Posterior cingulate gyrus (tissue), 11 donors: ENCODE data around the gene ERI3.

ENCODE experiments used
- DNase-seq, 10 donors: peaks; one replicate each; pipeline versions ENCODE4 v3.0.0 to v3.0.0-alpha.2; 2020 to 2021; ENCODE audit warnings: mixed read lengths in 3 of 10
- intact Hi-C: fragments of 100-400 bp; cut with DNase I; formaldehyde crosslinking; loops from one replicate; pipeline ENCODE4 v1.15.1; 2023

The ERI3 gene

DNA sequence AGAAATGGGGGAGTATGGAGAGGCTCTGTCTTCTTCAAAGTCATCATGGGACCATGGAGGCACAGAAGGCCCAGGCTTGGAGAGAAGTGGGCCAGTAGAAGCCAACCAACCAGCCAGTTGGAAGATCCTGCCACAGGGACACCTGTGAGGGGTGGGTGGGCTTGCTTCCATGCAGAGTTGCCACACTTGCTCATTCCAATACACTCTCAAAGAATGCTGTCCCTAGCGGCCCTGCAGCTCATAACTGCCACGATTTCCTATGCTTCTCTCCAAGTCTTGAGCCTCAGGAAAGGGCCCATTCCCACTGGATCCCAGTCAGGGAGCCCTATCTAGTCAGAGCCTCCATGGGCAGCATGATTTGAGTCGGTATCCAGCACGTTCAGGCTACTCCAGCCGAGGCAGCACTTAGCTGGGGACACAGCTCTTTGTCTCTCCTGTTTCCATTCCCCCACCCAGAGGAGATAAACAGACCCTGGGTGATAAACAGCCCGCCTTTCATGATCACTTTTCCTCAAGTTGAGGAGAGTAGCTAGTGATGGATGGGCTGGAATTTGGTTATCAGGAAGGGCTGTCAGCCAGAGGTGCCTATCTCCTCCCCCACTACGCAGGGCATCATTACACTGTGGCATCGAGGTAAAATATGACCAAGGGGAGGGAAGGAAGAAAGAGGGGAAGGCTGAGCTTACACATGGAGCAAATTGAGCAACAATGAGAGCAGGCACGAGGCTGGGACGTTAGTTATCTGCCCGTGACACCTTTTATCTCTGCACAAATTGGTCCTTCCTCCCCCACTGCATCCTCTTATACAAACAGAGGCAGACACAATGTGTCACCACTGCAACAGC lies 64.6 kb downstream of the ERI3 start:
- peak in 1 of 10 donors; percentile 71 for DNase-seq
- intact Hi-C loops = no loop called here

DNA sequence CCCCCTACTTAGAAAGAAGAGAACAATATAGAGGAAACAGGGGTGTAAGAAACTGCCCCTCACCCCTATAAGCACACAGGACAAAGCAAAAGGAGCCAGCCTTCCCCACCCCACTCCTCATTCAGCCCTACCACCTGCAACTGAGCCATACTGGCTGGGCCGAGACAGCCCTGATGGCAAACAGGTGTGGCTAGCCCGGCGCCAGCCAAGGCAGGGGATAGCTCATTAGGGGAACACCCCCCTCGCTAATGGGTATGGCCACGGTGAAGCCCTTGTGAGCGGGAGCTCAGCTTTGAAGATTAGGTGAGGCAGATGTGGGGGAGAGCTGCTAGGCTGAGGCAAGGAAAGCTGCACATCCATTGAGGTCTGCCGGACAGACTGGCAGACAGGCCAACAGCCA lies 65.5 kb downstream of the ERI3 start:
- peak in 1 of 10 donors; percentile 50 for DNase-seq
- intact Hi-C loops = no loop called here

DNA sequence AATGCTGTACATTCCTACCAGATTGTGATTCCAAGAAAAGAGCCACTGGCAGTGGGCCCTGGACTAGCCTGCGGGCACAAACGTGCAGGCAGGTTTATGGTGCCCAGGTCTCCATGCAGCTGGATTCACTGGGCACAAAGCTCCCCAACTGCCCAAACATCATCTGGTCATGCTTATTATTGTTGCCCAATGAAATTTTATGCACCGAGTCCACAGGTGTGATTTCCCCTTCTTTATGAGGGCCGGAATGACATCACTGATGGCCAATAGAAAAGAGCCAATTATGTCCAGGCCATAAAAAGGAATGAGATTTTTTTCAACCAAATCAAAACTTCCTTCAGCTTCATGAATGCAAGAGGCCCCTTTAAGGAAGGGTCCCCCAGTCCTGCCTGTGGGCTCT lies 66.2 kb downstream of the ERI3 start:
- intact Hi-C loops = no loop called here
- peak in 1 of 10 donors; percentile 32 for DNase-seq

DNA sequence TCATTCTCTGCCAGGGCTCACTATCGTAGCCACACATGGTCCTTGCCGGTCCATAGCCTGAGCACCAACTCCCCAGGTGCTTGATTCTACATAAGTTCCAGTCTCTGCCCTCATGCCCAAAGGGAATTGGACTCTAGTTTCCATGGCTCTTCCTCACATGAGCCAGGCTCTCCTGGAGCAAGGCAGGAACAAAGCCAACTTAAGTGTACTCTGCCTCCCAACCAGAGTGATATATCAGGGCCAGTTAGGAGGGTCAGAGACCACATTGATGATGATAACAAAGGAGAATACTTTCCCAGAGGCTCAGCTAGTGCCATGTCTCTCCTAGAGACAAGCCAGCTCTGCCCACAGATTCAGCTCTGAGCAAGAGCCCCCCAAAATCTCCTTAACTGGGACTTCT lies 70.9 kb downstream of the ERI3 start:
- DNase-seq = peak in 1 of 10 donors; percentile 18
- intact Hi-C loops = no loop called here

DNA sequence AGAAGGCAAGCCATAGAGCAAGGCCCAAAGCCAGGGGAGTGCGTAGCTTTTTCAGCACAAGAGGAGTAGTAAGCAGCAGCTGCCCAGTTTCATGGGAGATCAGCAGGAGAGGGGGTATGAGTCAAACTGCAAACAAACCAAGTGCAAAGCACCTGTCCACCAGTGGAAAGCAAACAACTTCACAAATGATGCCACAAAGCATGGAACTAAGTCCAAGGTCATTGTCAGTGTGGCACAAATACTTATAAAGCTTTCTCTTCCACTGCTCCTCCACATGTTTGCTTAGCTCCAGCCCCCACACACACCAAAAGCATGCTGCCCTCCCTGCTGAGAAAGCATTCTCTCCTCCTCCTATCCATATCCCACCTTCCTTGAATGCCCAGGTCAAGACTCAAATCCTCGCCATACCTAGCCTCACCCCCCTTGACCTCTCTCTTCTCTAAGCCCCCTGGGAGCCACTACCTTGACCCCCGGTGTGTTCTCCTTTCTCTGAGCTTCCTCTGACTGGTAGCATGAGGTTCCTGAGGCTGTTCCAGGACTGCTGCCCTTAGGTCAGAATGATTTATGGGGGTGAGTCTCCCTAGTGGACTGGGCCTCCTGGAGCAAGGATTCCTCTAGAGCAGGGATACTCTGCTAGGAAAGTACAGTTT lies 71.4 kb downstream of the ERI3 start:
- intact Hi-C loops = no loop called here
- peak in 1 of 10 donors; percentile 8 for DNase-seq

DNA sequence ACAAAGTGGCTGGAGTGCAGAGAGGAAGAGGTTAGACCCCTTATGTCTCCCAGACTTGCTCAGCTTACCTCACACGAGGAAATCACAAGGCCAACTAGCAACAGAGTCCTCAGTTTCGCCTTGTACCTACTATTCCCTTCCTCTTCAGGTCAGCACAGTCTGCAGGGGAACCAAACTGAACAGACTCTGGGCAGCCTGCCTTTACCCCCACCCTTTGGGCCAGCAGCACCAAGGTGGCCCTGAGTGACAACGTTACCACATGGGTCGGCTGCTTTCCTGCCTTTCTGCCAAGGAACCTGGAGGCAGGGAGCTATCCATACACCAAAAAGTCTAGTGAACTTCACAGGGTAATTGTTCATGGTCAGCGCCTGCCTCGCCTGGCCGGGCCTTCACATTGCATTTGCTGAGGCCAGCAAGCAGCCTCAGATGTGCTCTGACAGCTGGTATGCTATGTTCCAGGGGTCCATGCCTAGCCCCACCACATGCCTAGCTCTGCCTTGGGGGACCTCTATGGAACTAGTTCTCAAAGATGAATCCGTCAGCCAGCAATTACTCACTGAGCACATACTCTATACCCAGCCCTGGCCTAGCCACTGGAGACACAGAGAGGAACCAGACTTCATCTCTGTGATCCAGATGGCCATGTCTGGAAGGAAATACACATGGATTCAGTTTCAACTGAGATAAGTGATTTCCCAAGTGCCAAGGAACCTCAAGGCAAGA lies 72.2 kb downstream of the ERI3 start:
- intact Hi-C loops = no loop called here
- DNase-seq = peak in 1 of 10 donors; percentile 63

DNA sequence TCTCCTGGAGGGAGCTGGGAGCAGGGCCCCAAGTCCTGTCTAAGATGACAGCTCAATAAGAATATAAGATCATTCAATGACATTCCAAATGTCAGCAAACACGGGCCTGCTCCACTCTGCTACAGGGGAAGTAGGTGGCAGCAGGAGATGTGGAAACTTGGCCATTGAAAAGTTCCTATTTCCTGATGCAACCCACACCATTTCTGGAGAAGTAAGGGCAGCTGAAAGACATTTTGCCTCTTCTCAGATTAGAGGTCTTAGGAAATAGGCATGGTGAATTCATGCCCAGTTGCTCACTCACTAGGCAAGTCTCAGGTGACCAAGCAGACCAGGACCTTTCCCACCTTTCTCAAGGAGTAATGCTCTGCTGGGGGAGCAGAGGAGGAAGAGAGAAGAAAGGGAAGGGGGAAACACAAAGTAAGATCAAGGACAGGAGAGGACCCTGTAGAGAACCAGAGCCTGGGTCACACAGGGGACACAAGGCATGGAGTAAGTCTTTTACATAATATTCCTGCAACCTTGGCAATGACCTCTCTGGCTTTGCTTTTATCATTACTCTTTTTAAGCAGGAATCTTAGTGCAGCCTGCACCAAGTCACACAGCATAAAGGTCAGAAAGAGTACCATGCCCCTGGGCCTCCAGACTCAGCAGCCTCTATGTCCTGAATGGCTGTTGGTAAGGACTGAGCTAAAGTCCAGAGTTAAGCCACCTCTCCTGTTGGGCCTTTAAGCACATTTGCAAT lies 72.9 kb downstream of the ERI3 start:
- peak in 1 of 10 donors; percentile 22 for DNase-seq

DNA sequence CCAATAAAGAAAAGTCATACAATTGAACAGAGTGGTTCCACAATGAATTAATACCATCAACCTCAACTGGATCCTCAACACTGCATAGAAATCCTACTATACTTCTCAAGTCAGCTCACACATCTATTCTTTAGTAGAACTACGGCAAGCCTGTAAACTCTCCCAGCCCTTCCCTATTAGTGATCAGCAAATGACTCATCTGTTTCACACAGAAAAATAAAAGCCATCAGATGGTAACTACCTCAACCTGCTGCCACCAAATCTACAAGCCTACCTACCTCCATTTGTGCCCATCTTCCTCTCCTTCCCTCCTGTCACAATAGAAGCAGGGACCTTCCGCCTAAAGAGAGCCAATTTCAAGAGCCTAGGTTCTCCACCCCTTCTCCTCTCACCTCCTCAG lies 78.2 kb downstream of the ERI3 start:
- DNase-seq = no peak
- intact Hi-C loops = no loop called here

More for the DNA sequence above, 72.9 kb downstream of the ERI3 start:
- intact Hi-C loops = no loop called here

DNA sequence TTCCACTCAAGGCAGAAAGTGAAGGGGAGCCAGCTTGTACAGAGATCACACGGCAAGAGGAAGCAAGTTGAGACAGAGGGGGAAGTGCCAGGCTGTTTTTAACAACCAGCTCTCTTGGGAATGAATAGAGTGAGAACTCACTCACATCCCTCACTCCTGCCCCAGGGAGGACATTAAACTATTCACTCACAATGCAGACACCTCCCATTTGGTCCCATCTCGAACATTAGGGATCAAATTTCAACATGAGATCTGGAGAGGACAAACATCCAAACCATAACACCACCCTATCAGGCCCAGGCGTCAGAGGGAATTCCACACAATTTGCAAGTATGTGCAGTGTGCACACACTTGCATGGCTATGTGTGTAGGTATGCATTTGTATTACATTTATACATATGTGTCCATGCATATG lies 79.1 kb downstream of the ERI3 start:
- intact Hi-C loops = no loop called here
- DNase-seq = peak in 1 of 10 donors; percentile 32

DNA sequence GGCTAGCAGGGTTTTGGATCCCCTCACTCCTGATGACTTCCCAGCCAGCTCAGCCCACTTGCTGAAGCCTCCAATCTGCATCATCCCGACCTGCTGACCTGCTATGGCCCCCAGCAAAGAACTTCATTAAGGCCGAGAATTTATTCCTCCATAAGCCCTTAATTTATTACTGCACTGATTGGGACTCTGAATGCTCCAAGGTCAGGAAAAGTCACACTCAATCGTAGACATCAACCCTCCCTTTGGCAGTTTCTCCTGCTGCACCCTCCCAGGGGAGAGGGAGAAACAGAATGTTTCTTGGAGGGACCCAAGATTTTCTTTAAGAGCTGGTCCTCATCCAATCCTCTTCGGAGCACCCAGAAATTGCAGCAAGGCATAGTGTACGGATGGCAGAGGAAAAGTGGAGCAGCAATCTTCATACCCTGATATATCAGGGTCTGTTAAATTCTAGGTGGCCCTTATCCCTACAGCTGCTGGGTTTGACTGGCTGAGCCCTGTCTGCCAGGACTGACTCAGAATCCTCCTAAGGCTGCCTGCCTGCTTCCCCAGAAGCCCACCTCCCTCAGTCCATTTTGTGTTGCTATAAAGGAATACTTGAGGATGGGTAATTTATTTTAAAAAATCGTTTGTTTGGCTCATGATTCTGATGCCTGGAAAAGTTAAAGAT lies 79.6 kb downstream of the ERI3 start:
- intact Hi-C loops = no loop called here
- peak in 1 of 10 donors; percentile 22 for DNase-seq

DNA sequence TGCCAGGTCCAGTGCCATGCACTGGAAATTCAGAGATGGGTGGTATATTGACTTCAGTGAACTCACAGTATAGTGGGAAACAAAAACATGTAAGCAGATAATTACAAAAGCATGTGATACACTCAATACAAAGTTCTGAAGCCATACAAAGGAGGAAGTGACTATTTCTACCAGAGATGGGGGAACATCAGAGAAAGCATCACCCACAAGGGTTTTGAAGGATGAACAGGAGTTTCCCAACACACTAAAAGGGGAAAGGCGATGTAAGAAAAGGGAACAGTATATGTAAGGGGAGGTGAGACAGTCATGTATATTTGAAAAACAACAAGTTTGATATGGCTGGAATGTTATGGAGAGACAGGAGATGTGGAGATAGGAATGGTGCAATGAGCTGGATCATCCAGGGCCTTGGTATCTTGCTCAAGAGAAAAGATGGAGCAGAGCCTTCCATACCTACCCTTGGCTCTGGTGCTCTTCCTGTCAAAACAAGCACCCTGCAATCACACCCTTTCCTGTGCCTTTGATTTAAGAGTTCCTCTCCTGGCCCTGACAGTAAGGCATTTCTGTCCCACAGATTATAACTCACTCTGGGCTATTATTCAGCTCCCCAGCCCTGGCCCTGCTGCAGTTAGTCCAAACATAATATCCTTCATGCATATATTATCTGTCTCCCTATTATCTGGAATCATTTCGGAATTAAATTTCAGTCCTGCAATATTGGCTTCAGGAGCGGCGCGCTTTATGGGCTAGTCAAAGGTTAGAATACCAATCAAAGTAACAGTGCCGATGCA lies 81.3 kb downstream of the ERI3 start:
- intact Hi-C loops = no loop called here
- DNase-seq = peak in 1 of 10 donors; percentile 65

DNA sequence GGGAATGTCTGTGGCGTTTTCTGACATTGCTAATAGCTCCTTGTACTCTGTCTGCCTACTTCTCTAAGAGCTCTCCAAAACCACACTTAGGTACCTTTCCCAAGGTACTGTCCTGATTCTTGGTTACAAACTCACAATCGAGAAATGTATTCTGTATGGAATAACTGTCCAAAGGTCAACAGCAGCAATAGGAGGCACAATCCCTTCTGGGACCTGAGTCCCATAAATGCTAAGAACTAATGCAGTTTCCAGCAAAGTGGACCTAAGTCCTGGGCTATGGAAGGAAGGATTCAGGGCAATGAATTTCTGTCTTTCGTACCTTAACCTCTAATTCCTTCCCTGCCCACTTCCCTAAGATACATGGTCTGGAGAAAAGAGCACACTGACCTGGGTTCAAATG lies 82.1 kb downstream of the ERI3 start:
- intact Hi-C loops = no loop called here

DNA sequence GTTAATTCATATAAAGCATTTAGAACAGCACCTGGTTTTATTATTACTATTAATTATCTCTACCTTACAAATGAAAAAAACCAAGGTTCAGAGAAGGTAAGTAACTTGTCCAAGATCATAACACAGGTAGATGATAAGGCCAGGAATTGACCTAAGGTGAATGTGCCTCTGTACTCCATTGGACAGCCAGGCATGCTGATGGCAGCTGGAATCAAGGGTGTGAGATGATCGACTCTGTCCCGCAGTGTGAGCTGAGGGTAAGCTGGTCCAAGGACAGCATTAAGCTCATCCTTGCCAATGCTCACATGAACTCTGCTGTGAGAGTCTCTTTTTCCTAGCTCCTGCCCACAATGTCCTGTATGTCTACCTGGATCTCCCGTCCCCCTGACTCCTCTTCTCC lies 83.4 kb downstream of the ERI3 start:
- intact Hi-C loops = no loop called here

More for the DNA sequence above, 82.1 kb downstream of the ERI3 start:
- no peak for DNase-seq

DNA sequence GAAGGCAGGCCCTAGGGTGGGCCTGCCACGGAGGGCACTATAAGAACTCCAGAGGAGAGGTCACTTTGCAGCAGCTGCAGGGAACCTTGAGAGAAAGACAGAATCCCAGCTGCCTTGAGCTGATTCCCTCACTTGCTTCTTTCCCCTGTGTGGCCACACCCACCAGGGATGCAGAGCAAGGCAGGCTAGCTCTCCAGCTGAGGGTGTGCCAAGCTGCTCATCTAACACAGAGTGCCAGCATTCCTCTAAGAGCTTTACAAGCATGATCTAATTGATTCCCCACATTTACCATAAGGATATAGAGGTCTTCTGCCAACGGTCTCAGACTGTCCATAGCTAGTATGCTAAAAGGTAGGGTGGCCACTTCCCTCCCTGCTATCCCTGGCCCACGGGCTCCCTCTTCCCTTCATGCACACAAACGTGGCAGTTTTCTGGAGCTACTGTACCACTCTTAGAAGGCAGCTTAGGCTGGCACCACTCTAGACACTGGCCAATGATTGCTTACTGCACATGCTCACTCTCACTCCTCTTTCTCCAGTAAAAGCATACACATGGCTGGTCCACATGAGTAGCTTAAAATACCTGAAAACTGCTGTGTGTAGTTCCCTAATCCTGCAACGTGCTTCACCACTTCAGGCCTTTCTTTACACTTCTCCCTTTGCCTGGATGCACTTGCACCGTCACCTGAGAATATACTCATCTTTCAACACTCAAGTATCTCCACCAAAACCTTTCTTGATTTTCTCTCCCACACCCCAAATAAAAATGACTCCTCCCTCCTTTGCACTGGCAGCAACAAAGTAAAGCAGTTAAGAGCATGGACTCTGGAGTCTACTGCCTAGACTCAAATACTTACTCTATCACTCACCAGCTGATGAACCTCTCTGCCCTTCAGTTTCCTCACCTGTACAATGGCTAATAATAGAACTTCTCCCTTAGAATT lies 84.1 kb downstream of the ERI3 start:
- intact Hi-C loops = no loop called here
- DNase-seq = peak in 7 of 10 donors; percentile 25 to 93 (median 67)

More for the DNA sequence above, 83.4 kb downstream of the ERI3 start:
- peak in 1 of 10 donors; percentile 6 for DNase-seq

DNA sequence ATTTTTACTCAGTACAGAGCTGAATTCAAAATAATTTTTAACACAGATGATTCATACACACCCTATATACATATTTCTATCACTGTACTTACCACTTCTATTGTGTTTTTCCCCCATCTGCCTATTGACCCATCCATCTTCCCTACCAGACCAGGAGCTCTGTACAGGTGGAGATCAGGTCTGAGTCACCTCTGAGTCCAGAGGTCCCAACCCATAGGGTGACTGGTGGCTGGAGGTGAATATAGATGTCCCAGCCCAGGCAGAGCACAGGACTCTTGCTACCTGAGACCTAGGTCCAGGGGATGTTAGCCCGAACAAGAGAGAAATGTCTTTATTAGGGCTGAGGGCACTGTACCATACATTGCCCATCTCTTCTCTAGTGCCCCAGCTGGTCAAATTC lies 87.0 kb downstream of the ERI3 start:
- DNase-seq = peak in 1 of 10 donors; percentile 9
- intact Hi-C loops = no loop called here

DNA sequence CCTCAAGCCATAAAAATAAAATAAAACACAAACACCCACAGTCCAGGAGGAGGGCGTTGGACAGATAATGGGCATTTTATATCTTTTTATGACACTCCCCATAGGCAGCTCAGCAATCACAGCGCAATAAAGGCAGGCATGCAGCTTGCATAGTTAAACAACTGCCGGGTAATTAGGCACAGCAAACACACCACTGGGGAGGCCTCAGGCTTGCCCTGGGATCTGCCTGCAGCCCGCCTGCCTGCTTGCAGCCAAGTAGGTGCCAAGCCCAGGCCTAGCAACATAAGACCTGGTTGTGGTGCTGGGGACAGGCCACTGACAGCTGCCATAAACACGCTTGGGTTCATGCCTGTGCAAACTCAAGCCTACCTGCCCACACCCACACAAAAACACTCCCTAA lies 87.6 kb downstream of the ERI3 start:
- intact Hi-C loops = no loop called here
- peak in 1 of 10 donors; percentile 75 for DNase-seq

DNA sequence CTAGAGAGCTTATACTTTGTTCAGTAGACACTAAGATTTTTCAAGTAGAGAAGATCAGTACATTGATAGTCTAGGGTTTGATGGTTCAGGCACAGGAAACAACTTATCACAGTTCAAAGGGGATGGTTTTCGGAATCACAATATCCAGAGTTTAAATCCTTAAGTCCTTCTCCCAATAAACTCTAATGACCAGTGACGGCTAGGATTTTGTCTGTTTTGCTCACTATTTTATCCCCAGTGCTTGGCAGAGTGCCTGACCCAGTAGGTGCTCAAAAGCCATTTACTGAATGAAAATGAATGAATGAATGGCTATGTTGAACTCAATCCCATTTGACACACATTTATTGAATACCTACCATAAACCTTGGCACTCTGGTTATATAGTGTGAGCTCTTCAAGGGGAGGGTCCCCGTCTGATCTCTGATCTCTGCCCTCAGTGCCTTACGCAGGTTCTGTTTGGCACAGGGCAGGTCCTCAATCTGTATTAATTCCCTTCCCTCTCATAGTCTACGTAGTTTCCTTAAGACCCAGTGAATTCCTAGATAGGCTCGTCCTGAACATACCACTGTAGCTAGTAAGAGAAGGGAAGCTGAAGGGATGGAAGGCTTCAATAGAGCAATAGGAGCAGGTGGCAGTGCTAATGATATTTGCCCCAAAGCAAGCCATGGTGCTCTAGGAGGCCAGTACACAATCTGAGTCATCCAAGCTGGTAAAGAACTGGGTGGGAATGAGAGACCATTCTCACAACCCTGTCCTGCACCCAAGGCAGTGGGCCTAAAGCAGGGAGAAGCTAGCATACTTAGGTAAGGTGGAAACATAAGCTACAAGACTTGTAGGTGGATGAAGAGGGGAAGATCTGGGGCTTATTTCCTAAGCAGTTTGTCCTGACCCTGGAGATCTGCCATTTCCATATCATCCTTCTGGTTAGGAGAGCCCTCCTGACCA lies 88.4 kb downstream of the ERI3 start:
- DNase-seq = peak in 1 of 10 donors; percentile 2
- intact Hi-C loops = no loop called here
